Left lung (tissue), 10 donors: ENCODE measurements around the gene SEPTIN2. TPM values are rescaled to one million over a fixed set of nuclear protein-coding genes. Genes with fewer than 3 reads are reported as not detected.
"Not testable (repeated sequence)": the region's sequence is repeated elsewhere in the genome, so short reads cannot be mapped to it uniquely, and the experiment has no call there.

Source experiments
- ATAC-seq: fragments of 200-7000 bp; cut with Tn5 transposase; one replicate; pipeline ENCODE4 v1.9.1; 2020; ENCODE audit warnings: moderate library complexity
- DNase-seq, 4 donors: peaks; one replicate each; pipeline ENCODE4 v3.0.0-alpha.2; 2013 to 2020
- H3K27ac ChIP-seq, 2 donors: fragments of 200-600 bp; sonication (generic) in 1 of 2; one replicate each; pipeline versions ENCODE4 v1.5.0 to v1.8.0; 2020 to 2021
- H3K27me3 ChIP-seq, 2 donors: fragments of 200-600 bp; sonication (generic) in 1 of 2; one replicate each; pipeline versions ENCODE4 v1.5.0 to v1.8.0; 2020 to 2021
- H3K36me3 ChIP-seq, 2 donors: fragments of 200-600 bp; sonication (generic) in 1 of 2; one replicate each; pipeline versions ENCODE4 v1.5.0 to v1.8.0; 2020 to 2021
- H3K4me1 ChIP-seq, 2 donors: fragments of 200-600 bp; one replicate each; pipeline ENCODE4 v1.8.0; 2021
- H3K4me3 ChIP-seq, 2 donors: fragments of 200-600 bp; sonication (generic) in 1 of 2; one replicate each; pipeline versions ENCODE4 v1.5.0 to v1.8.0; 2020 to 2021; ENCODE audit warnings: mild to moderate bottlenecking in 1 of 2
- H3K9me3 ChIP-seq, 2 donors: fragments of 200-600 bp; sonication (generic) in 1 of 2; one replicate each; pipeline versions ENCODE4 v1.5.0 to v1.8.0; 2020 to 2021
- intact Hi-C, 2 donors: fragments of 100-400 bp; cut with DNase I; formaldehyde crosslinking; loops; one replicate each; pipeline versions ENCODE4 v1.11.2 to v1.14.2; 2022
- polyA plus RNA-seq, 6 donors: library from polyadenylated mRNA; unstranded; fragments of 120-200 nt; gene quantifications; one replicate each; pipeline ENCODE4 v1.2.1, GENCODE V29; 2013; ENCODE audit not compliant: insufficient read length in 6 of 6
- total RNA-seq, 2 donors: library from RNA; stranded (reverse); fragmentation: NEBNext Ultra II Directional; extraction: Animal tissue kit (Norgen Biotek cat#: 25700); gene quantifications; one replicate each; pipeline ENCODE4 v1.2.1, GENCODE V29; 2021
- TF ChIP-seq, protein P1 (sequence below), 2 donors: fragments of 200-600 bp; sonication (generic) in 1 of 2; IDR thresholded peaks; one replicate each; pipeline versions ENCODE4 v1.5.0 to v1.8.0; 2021; ENCODE audit warnings: antibody characterized with exemption in 2 of 2
- donor health status: DM: no; HTN: yes; CAD: no.
- donor health status: DM: no; HTN: no; CAD: no.

The SEPTIN2 gene
- total and polyA plus RNA-seq, 8 donors, result 320 to 593 (median 541) TPM

DNA sequence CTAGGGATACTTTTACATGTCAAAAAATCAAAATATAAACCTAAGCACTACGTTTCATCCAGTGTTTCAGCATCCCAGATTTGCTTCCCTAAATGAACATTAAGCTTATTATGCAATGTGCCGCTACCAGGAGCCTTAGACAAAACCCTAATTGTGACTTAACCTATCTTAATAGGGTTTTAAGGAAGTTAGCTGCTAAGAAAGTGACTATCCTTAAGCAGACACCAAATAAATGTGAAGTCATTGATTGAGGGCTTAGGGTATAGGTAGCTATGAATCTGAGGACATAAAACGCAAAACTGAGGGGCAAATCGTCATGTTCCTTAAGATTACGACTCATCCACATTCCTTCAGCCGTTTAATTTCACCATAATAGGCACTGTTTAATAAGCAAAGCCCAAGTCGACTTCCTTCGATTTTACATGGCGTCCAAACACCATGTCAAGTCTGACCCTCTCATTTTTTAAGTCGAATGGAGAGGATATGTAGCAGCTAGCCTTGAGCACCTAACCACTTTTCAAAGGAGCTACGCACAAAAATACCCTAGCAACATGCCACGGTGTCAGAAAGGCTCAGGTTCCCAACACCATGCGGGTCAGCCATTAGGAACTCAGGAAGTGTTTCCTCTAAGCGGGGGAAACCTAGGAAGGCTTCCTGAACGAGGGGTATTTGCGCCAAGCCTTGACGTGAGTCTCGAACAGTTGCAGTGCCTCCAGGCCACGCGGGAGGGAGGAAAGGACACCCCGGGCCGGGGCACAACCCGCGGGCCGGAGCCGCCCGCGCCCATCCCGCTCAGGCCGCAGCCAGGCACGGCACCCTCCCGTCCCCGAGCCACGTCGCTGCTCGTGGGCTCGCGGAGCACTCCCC is 1.3 kb upstream of the SEPTIN2 start:
- Histone ChIP-seq H3K4me3 (peak overlapping the region; percentile 73 to 93), H3K36me3 (no peaks in the 10 kb centered on the region), H3K4me1 (peaks cover 22 to 77% of the 10 kb centered on the region in 2 donors), H3K27me3 (no peaks in the 10 kb centered on the region), H3K27ac (peak overlapping the region; percentile 98 to 99), H3K9me3 (no peaks in the 10 kb centered on the region)
- ATAC-seq, result no peak
- intact Hi-C loops, result no loop called here
- TF ChIP-seq, protein P1, sequence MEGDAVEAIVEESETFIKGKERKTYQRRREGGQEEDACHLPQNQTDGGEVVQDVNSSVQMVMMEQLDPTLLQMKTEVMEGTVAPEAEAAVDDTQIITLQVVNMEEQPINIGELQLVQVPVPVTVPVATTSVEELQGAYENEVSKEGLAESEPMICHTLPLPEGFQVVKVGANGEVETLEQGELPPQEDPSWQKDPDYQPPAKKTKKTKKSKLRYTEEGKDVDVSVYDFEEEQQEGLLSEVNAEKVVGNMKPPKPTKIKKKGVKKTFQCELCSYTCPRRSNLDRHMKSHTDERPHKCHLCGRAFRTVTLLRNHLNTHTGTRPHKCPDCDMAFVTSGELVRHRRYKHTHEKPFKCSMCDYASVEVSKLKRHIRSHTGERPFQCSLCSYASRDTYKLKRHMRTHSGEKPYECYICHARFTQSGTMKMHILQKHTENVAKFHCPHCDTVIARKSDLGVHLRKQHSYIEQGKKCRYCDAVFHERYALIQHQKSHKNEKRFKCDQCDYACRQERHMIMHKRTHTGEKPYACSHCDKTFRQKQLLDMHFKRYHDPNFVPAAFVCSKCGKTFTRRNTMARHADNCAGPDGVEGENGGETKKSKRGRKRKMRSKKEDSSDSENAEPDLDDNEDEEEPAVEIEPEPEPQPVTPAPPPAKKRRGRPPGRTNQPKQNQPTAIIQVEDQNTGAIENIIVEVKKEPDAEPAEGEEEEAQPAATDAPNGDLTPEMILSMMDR (IDR thresholded peaks at IDR 0.05), result no peak
- peak in 2 of 4 donors; percentile 16 to 20 for DNase-seq

DNA sequence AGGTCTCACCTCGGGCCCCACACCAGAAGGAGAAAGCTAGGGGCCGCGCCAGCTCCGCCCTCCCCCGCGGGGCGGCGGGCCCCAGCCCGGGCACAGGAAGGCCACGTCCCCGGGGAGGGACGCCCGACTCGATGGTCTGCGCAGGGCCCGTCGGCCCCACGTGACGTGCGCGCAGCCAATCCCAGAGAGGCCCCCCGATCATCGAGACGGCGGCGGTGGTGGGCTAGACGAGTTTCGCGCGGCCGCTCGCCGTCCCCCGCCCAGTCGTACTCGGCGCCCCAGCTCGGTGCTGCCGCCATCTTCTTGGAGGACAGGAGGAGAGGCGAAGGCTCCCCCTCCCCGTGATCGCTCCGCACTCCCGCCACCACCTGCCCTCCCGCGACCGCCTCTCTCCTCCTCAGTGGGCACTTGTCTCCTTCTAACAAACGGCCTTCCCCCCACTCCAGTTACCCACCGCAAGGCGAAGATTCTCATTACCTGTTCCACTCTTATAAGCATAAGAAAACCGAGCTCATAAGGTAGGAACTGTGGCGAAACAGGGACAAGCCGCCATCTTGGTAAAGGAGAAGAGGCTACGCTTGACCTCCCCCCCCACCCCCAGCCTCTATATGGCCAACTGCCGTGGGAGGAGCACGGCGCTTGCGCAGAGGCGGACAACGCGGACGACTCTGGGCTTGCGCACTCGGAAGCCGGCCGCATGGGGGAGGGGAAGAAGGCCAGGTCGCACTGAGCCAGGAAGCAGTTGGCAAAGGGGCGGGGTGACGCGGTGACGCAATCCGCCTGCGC is 439 bp upstream of the SEPTIN2 start, which contains the start of gene HDLBP:
Gene HDLBP (minus strand): TSS at position 580 of the 786 bp plus-strand sequence. CDS start 48,803 bp downstream, outside the sequence.
- no peaks in the 10 kb centered on the region for H3K9me3 ChIP-seq
- ATAC-seq (peak; percentile 90), DNase-seq (peak; percentile 99 to 100 (median 100))
- H3K27ac ChIP-seq, result peak within 1 kb of the TSS; percentile 98 to 99
- no peaks in the 10 kb centered on the region for H3K36me3 ChIP-seq
- TF ChIP-seq, protein P1 (IDR thresholded peaks at IDR 0.05), result no peak
- H3K27me3 ChIP-seq, result no peaks in the 10 kb centered on the region
- intact Hi-C loops, result no loop called here
- H3K4me1 ChIP-seq, result peaks cover 29 to 77% of the 10 kb centered on the region in 2 donors
- peak within 1 kb of the TSS; percentile 73 to 93 for H3K4me3 ChIP-seq

DNA sequence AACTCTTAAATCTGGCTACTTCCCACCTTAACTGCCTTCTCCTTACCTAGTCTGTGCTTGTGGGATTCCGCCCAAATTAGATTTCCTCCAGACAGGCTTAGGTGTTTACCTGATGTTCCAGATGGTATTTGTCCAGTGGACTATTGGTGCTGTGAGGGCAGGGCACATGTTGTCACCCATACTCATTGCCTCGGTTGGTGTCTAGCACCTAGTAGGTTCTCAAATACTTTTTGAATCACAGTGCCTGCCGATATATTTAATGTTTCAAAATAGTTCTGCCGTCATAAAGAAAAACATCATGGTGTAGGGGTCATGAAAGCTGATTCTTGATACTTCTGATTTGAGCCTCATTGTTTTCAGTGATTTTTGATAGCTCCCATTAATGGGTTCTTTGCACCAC is 1.1 kb downstream of the SEPTIN2 start:
- DNase-seq (no peak), ATAC-seq (no peak)
- Histone ChIP-seq H3K9me3 (no peaks in the 10 kb centered on the region), H3K4me1 (peaks cover 43 to 81% of the 10 kb centered on the region in 2 donors), H3K36me3 (no peaks in the 10 kb centered on the region), H3K27me3 (no peaks in the 10 kb centered on the region), H3K4me3 (peak overlapping the region; percentile 73 to 93), H3K27ac (peak overlapping the region; percentile 98 to 99)
- TF ChIP-seq, protein P1 (IDR thresholded peaks at IDR 0.05), result no peak
- intact Hi-C loops, result no loop called here

DNA sequence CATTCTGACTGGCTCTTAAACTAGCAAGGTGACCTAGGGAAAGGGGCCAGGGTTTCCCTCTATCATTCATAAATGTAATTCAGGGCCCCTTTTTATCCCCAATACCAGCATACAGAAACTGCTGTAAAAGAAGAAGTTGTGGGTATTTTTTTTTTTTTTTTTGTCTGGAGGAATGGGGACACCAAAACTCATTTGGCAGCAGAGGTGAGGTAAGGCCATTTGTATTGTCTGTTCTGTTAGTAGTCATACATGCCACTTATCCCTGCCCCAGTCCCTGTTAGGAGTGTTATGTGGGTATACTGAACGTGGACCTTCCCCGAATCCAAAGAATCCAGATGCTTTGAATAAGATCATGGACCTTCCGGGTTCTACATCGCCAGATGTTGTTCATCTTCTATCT is 1.7 kb downstream of the SEPTIN2 start:
- Histone ChIP-seq H3K36me3 (no peaks in the 10 kb centered on the region), H3K27ac (peak overlapping the region; percentile 98 to 99), H3K27me3 (no peaks in the 10 kb centered on the region), H3K4me1 (peaks cover 46 to 81% of the 10 kb centered on the region in 2 donors), H3K9me3 (no peaks in the 10 kb centered on the region), H3K4me3 (peak overlapping the region; percentile 73 to 93)
- TF ChIP-seq, protein P1 (IDR thresholded peaks at IDR 0.05), result no peak
- ATAC-seq (no peak), DNase-seq (no peak)
- intact Hi-C loops, result no loop called here

DNA sequence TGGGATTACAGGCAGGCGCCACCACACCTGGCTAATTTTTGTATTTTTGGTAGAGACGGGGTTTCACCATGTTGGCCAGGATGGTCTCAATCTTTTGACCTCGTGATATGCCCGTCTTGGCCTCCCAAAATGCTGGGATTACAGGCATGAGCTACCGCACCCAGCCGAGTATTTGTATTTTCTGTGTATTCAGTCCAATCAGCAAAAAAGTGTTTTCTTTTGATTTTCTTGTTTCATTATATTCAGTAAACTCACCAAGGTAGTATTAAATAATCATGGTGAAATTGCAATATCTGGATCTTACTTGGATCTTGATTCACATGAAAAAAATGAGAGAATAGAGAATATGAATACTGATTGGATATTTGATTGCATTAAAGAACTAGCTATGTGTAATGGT is 3.1 kb downstream of the SEPTIN2 start:
- DNase-seq, H3K36me3 ChIP-seq, ATAC-seq, intact Hi-C loops, H3K9me3 ChIP-seq, H3K27ac ChIP-seq, H3K27me3 ChIP-seq, H3K4me3 ChIP-seq: not testable (repeated sequence)
- peaks cover 44 to 81% of the 10 kb centered on the region in 2 donors for H3K4me1 ChIP-seq
